Measurements from ENCODE around the gene LRRC66. TPM values are rescaled to one million over a fixed set of nuclear protein-coding genes. Genes with fewer than 3 reads are reported as not detected.

LRRC66 gene
- total and polyA plus RNA-seq, 7 donors, result 0.36 to 3.9 (median 1.6) TPM

- Histone ChIP-seq H3K27me3 (no peaks in the 10 kb centered on the region), H3K27ac (no peak overlapping the region), H3K9me3 (no peaks in the 10 kb centered on the region), H3K4me3 (no peak overlapping the region), H3K36me3 (peaks cover 0 to 5% (median 2%) of the 10 kb centered on the region in 4 donors), H3K4me1 (no peaks in the 10 kb centered on the region)
- WGBS, 2 donors, result 96 to 97% methylated on average over 4 of the region's 4 CpGs
- no peak for DNase-seq
- intact Hi-C loops (cut with DNase I), result no loop called here
- TF ChIP-seq POLR2AphosphoS5 (IDR thresholded peaks at IDR 0.05) (no peak), EP300 (IDR thresholded peaks at IDR 0.05) (no peak), POLR2A (IDR thresholded peaks at IDR 0.05) (no peak), CTCF (IDR thresholded peaks at IDR 0.05) (no peak)
These were observed 13.3 kb downstream of the LRRC66 start for GRCh38 chr4:52006887-52007286.

GRCh38 chr4:52005604-52006273 lies 14.4 kb downstream of the LRRC66 start:
- H3K27ac ChIP-seq, result no peak overlapping the region
- DNase-seq, result no peak
- H3K9me3 ChIP-seq, result no peaks in the 10 kb centered on the region
- TF ChIP-seq POLR2A (IDR thresholded peaks at IDR 0.05), result no peak
- TF ChIP-seq CTCF (IDR thresholded peaks at IDR 0.05), result no peak
- no peak for TF ChIP-seq EP300 (IDR thresholded peaks at IDR 0.05)
- no peak for TF ChIP-seq POLR2AphosphoS5 (IDR thresholded peaks at IDR 0.05)
- H3K4me3 ChIP-seq, result no peak overlapping the region
- intact Hi-C loops (cut with DNase I), result no loop called here
- 91 to 98% methylated on average over 1 of the region's 2 CpGs for WGBS, 2 donors
- H3K4me1 ChIP-seq, result no peaks in the 10 kb centered on the region
- H3K27me3 ChIP-seq, result no peaks in the 10 kb centered on the region
- H3K36me3 ChIP-seq, result no peaks in the 10 kb centered on the region

GRCh38 chr4:52004414-52004813 lies 15.7 kb downstream of the LRRC66 start:
- no peaks in the 10 kb centered on the region for H3K36me3 ChIP-seq
- no peak overlapping the region for H3K4me3 ChIP-seq
- H3K27me3 ChIP-seq, result no peaks in the 10 kb centered on the region
- no peaks in the 10 kb centered on the region for H3K9me3 ChIP-seq
- no peak for DNase-seq
- no peak overlapping the region for H3K27ac ChIP-seq
- no peaks in the 10 kb centered on the region for H3K4me1 ChIP-seq
- no peak for TF ChIP-seq CTCF (IDR thresholded peaks at IDR 0.05)
- no peak for TF ChIP-seq EP300 (IDR thresholded peaks at IDR 0.05)
- TF ChIP-seq POLR2A (IDR thresholded peaks at IDR 0.05), result no peak
- no peak for TF ChIP-seq POLR2AphosphoS5 (IDR thresholded peaks at IDR 0.05)
- intact Hi-C loops (cut with DNase I), result no loop called here

GRCh38 chr4:52001616-52002015 lies 18.5 kb downstream of the LRRC66 start:
- Histone ChIP-seq H3K4me3 (no peak overlapping the region), H3K9me3 (no peaks in the 10 kb centered on the region), H3K27me3 (no peaks in the 10 kb centered on the region), H3K4me1 (no peaks in the 10 kb centered on the region), H3K27ac (no peak overlapping the region), H3K36me3 (no peaks in the 10 kb centered on the region)
- no peak for DNase-seq
- TF ChIP-seq CTCF (IDR thresholded peaks at IDR 0.05) (no peak), EP300 (IDR thresholded peaks at IDR 0.05) (no peak), POLR2A (IDR thresholded peaks at IDR 0.05) (no peak), POLR2AphosphoS5 (IDR thresholded peaks at IDR 0.05) (no peak)
- intact Hi-C loops (cut with DNase I), result no loop called here
- 89 to 91% methylated on average over 2 of the region's 2 CpGs for WGBS, 2 donors

GRCh38 chr4:51999250-51999649 lies 20.9 kb downstream of the LRRC66 start:
- Histone ChIP-seq H3K27ac (no peak overlapping the region), H3K27me3 (no peaks in the 10 kb centered on the region), H3K9me3 (no peaks in the 10 kb centered on the region), H3K4me1 (no peaks in the 10 kb centered on the region), H3K4me3 (no peak overlapping the region), H3K36me3 (no peaks in the 10 kb centered on the region)
- 71 to 88% methylated on average over 5 of the region's 5 CpGs for WGBS, 2 donors
- TF ChIP-seq POLR2A (IDR thresholded peaks at IDR 0.05), result no peak
- TF ChIP-seq EP300 (IDR thresholded peaks at IDR 0.05), result no peak
- DNase-seq, result no peak
- intact Hi-C loops (cut with DNase I), result no loop called here
